ENCODE data around the gene TRIM63. TPM values are rescaled to one million over a fixed set of nuclear protein-coding genes. Genes with fewer than 3 reads are reported as not detected.

Gene TRIM63
- total and polyA plus RNA-seq, 2 donors (not counting 1 experiment from before 2014, with no cell fraction given), result not detected

GRCh38 chr1:26031196-26031595 is 36.2 kb downstream of the TRIM63 start:
- Histone ChIP-seq H3K27ac (ENCODE audit: low read length in 2 of 2) (no peak overlapping the region), H3K36me3 (replicated peaks in 1 of 2; ENCODE audit: control extremely low read depth in 1 of 2, control insufficient read depth in 1 of 2, extremely low read depth in 1 of 2, insufficient read depth in 2 of 2, low read length in 1 of 2) (no peaks in the 10 kb centered on the region), H3K4me1 (ENCODE audit: control insufficient read depth in 2 of 2, insufficient read depth in 2 of 2, low read length in 2 of 2) (peaks cover 7 to 11% of the 10 kb centered on the region in 2 donors), H3K4me3 (ENCODE audit: control extremely low read depth in 1 of 5, extremely low read depth in 1 of 5, insufficient read depth in 1 of 5, low read depth in 2 of 5, low read length in 4 of 5) (no peak overlapping the region), H3K9me3 (ENCODE audit: control extremely low read depth in 1 of 3, control insufficient read depth in 2 of 3, insufficient read depth in 1 of 3, low read length in 2 of 3) (no peaks in the 10 kb centered on the region), H3K27me3 (replicated peaks in 1 of 4; ENCODE audit: control extremely low read depth in 1 of 4, control insufficient read depth in 3 of 4, insufficient read depth in 4 of 4, low read length in 3 of 4) (peaks cover 0 to 21% (median 3%) of the 10 kb centered on the region in 4 experiments), H3K4me2 (replicated peaks; ENCODE audit: low read depth, low read length, poor library complexity, severe bottlenecking) (no peak overlapping the region), H4K20me1 (ENCODE audit: control insufficient read depth, insufficient read depth, low read length, poor library complexity, severe bottlenecking) (no peaks in the 10 kb centered on the region), H2AFZ (ENCODE audit: insufficient read depth, low read depth, low read length, poor library complexity, severe bottlenecking) (no peak overlapping the region), H3K79me2 (ENCODE audit: control insufficient read depth, insufficient read depth, low read length) (no peaks in the 10 kb centered on the region), H3K9ac (ENCODE audit: low read length) (no peak overlapping the region)
- 90% methylated on average over 4 of the region's 4 CpGs for WGBS (ENCODE audit: insufficient coverage)
- intact Hi-C loops (cut with micrococcal nuclease), result no loop called here
- TF ChIP-seq EZH2 (IDR thresholded peaks at IDR 0.05; ENCODE audit: borderline replicate concordance, insufficient read depth, low read depth, low read length, poor library complexity, severe bottlenecking) (no peak), CTCF (IDR thresholded peaks at IDR 0.05) (no peak)
- no peak overlapping the region for H3K27ac Mint-ChIP-seq
- no peak for ATAC-seq (ENCODE audit: low read depth)
- ChIA-PET CTCF (interaction anchor here (1.5 kb wide), 1 partner anchor 136 kb away, joined by 4 read pairs; no protein-coding TSS in a partner anchor), POLR2A (no interaction called here)
- no peaks in the 10 kb centered on the region for H3K9me3 Mint-ChIP-seq (ENCODE audit: insufficient read depth)
- H3K4me1 Mint-ChIP-seq, result peaks cover 13% of the 10 kb centered on the region
- DNase-seq, result no peak
- no peak overlapping the region for H3K4me3 Mint-ChIP-seq
- peaks cover 13% of the 10 kb centered on the region for H3K27me3 Mint-ChIP-seq

- Histone ChIP-seq H3K4me3 (ENCODE audit: control extremely low read depth in 1 of 5, extremely low read depth in 1 of 5, insufficient read depth in 1 of 5, low read depth in 2 of 5, low read length in 4 of 5) (no peak overlapping the region), H3K36me3 (replicated peaks in 1 of 2; ENCODE audit: control extremely low read depth in 1 of 2, control insufficient read depth in 1 of 2, extremely low read depth in 1 of 2, insufficient read depth in 2 of 2, low read length in 1 of 2) (no peaks in the 10 kb centered on the region), H3K4me1 (ENCODE audit: control insufficient read depth in 2 of 2, insufficient read depth in 2 of 2, low read length in 2 of 2) (peaks cover 5 to 6% of the 10 kb centered on the region in 2 donors), H4K20me1 (ENCODE audit: control insufficient read depth, insufficient read depth, low read length, poor library complexity, severe bottlenecking) (no peaks in the 10 kb centered on the region), H3K27me3 (replicated peaks in 1 of 4; ENCODE audit: control extremely low read depth in 1 of 4, control insufficient read depth in 3 of 4, insufficient read depth in 4 of 4, low read length in 3 of 4) (peaks cover 0 to 21% (median 3%) of the 10 kb centered on the region in 4 experiments), H2AFZ (ENCODE audit: insufficient read depth, low read depth, low read length, poor library complexity, severe bottlenecking) (no peak overlapping the region), H3K9me3 (ENCODE audit: control extremely low read depth in 1 of 3, control insufficient read depth in 2 of 3, insufficient read depth in 1 of 3, low read length in 2 of 3) (no peaks in the 10 kb centered on the region), H3K27ac (ENCODE audit: low read length in 2 of 2) (no peak overlapping the region), H3K4me2 (replicated peaks; ENCODE audit: low read depth, low read length, poor library complexity, severe bottlenecking) (no peak overlapping the region), H3K79me2 (ENCODE audit: control insufficient read depth, insufficient read depth, low read length) (no peaks in the 10 kb centered on the region), H3K9ac (ENCODE audit: low read length) (no peak overlapping the region)
- DNase-seq (no peak), ATAC-seq (ENCODE audit: low read depth) (no peak)
- no peak for TF ChIP-seq CTCF (IDR thresholded peaks at IDR 0.05)
- TF ChIP-seq EZH2 (IDR thresholded peaks at IDR 0.05; ENCODE audit: borderline replicate concordance, insufficient read depth, low read depth, low read length, poor library complexity, severe bottlenecking), result no peak
- ChIA-PET POLR2A (no interaction called here), CTCF (interaction anchor here (1.5 kb wide), 1 partner anchor 134 kb away, joined by 4 read pairs; no protein-coding TSS in a partner anchor)
- WGBS (ENCODE audit: insufficient coverage), result 83% methylated on average over 5 of the region's 7 CpGs
- Mint-ChIP-seq H3K4me3 (no peak overlapping the region), H3K27me3 (peaks cover 13% of the 10 kb centered on the region), H3K27ac (no peak overlapping the region), H3K4me1 (peaks cover 7% of the 10 kb centered on the region), H3K9me3 (ENCODE audit: insufficient read depth) (no peaks in the 10 kb centered on the region)
- intact Hi-C loops (cut with micrococcal nuclease), result no loop called here
Measured at GRCh38 chr1:26029864-26030481, 37.5 kb downstream of the TRIM63 start.

Data from B cell (primary cell).